ENCODE data around the gene LMO1.

The LMO1 gene

DNA sequence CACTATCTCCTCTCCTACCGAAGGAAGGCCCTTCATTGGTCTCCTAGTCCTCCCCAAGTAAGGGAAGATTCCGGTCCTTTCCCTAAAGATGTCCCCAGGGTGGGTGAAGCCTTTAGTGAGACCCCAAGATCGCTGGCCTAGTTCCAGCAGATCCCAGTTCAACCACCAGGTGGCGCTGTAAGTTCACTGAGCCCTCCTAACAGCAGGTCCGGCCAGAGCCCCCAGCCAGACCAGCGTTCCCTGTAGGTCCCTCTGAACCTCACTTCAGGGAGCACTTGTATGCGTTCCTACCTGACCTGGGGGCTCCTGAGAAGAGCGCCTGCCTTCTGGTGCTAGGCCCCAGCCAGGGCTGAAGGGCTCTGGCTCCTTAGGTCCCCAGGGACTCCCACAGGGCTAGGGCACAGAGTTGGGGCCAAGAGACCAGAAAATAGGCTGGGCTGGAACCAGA is 38.1 kb downstream of the LMO1 start:
- peak; percentile 50 to 57 for DNase-seq

DNA sequence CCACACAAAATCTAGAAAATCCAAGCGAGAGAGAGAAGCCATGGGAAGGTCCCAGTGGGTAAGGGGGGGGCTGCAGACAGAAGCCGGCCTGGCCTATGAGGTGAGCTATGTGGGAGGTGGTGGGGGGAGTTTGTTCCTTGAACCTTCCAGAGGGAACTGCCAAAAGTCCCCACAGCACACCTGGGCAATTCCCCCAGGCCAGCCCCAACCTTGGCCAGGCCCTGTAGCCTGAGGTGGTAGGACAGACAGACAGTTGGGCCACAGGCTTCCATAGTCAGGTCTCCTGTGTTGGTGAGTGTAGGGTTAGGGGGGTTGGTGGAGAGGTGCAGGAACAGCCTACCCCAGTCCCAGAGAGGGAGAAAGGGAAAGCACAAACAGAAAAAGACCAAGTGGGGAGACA is 39.0 kb downstream of the LMO1 start:
- DNase-seq: no peak

DNA sequence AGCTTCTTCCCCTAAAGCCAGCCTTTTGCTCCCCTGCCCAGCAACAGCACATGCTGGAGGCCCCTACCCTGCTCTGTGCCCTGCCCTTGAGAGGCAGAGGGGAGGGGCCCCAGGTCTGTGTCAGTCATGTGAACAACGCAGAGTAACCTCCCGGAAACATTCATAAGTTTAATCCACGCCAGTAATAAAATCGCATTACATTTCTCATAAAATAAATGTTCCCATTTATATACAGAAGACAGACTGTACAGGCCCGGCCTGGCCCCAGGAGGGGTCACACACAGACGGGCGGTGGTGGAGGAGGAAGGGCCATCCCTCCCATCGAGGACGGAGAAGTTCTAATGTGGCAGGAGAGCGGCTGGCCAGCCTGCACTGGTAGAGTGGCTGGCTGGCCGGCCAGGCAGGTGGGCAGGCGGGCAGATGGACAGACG is 39.5 kb downstream of the LMO1 start:
- no peak for DNase-seq

DNA sequence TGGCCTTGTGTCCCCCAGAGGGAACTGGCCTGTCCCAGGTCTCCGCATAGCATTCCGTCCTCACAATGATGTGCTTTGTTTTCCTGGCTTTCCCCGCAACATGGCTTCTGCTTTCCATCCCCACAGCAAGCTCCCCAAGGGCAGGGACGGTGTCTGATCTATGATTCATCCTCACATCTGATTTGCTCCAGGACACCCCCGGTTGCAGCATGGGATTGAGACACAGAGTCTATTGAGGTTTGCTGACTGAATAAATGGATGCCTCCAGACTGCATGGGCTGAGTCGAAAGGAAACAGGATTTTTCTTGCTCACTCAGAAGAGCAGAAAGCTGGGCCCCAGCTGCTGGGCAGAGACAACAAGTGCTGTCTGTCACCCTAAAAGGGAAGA is 40.2 kb downstream of the LMO1 start:
- peak in 1 of 2 donors; percentile 32 for DNase-seq

DNA sequence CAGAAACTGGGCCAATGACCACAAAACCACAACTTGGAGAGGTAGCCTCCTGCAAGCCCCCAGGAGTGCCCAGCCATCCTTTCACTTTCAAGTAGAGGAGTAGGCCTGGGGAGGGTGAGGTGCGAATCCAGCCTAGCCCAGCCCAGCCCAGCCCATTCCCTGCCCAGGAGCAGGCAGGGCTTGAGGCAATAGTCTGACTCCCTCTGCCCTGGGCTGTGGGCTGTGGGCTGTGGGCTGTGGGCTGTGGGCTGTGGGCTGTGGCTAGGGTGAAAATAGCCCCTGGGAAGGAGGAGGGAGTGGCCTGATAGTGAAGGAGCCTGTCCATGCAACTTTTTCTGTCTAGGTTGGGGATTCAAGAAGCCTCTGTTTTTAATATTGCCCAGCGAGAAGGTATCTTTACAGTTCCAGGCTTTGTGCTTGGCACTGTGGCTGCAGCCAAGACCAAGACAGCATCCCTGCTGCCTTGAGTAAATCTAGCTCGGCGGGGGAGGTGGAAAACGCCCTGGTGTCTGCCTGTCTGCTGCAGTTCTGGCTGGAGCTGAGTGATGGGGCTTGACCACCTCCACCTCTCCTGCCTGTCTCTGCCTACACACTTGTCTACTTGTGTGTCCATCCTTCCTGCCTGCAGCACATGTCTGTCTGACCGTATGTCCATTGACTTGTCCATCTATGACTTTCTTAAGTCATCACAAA is 40.7 kb downstream of the LMO1 start:
- DNase-seq: no peak

DNA sequence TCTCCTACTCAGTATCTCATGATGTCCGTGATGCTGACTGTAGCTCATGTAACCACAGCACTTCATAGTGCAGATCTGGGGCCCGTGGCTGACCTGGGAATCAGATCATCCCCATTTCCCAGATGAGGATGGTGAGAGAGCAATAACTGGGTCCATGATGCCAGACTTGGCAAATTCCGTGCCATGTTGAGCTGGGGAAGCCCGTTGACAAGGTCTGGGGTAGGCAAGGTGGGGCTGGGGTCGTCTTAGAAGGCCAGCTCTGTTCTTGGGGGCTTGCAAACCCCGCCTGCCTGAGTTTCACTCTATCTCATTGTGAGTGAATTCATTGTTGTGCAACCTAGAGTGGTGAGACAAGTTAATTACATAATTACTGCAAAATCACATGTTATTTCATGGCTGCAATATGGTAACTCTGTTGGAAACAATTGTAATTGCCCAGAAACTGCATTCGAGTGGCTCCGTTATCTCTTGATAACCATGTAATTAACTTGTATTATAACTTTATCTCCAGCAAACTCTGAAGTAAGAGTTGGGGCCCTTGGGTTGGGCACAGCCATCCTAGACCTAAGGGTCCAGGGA is 41.7 kb downstream of the LMO1 start:
- peak in 1 of 2 donors; percentile 53 for DNase-seq

DNA sequence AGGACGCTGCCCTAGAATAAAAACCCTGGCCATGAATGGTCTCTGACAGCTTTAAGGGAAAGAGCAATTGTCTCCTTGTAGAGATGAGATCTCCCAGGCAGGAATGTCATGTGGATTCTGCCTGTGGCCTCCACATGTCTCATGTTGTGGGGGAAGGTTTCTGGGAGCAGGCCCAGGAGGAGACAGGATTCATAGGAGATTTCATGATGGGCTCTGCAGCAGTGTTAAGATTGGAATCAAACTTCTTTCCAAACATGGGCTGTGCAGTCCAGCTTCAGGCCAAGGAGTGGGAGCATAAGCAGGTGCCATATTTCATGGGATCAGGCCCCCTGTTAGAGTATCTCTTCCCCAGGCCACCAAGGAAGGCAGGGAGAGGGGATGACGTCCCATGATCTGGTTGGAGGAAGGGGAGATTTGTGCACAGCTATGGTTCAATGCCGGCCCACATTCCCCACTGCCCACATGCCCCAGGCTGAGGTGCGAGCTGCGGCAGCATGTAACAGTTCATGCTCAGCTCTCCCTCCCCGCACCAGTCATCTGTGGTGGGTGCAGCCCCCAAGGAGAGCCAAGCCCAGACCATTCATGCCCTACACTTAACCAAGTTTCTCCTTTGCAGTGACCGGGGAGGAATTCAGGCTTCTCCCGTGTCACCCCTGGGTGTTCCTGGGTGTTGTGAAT is 42.5 kb downstream of the LMO1 start:
- DNase-seq: no peak

DNA sequence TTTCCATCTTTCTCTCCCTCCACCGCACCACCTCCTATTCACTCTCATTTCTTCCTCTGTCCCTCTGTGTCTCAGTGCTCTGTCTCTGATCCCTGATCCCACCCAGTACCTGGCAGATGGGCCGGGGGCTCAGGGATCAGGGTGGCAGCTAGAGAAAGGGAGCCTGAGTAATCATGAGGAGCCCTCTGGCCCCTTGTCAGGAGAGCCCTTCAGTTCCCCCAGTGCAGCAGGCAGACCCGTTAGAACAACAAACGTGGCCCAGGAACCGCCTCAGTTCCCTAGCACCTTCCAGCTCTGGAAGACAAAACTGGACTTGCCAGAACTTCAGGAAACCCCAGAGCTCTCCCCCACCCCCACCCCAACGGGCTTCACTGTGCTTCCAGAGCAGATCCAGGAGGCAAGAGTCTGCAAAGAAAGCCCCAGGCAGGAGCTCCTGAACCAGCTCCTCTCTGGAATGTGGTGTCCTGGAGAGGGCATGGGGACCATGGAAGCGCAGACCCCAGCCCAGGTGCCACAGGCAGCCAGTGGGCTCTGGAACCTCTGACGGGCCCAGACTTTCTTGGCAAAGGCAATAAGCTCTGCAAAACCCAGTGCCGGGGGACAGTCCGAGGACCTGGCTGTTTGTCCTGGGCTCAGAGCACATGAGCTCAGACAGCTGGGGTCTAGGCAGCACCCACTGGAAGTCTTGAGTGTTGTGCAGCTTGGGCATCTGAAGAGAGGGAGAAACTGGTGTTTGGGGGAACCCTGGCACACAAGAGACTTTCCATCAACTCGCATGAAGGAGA is 43.2 kb downstream of the LMO1 start:
- DNase-seq: no peak

DNA sequence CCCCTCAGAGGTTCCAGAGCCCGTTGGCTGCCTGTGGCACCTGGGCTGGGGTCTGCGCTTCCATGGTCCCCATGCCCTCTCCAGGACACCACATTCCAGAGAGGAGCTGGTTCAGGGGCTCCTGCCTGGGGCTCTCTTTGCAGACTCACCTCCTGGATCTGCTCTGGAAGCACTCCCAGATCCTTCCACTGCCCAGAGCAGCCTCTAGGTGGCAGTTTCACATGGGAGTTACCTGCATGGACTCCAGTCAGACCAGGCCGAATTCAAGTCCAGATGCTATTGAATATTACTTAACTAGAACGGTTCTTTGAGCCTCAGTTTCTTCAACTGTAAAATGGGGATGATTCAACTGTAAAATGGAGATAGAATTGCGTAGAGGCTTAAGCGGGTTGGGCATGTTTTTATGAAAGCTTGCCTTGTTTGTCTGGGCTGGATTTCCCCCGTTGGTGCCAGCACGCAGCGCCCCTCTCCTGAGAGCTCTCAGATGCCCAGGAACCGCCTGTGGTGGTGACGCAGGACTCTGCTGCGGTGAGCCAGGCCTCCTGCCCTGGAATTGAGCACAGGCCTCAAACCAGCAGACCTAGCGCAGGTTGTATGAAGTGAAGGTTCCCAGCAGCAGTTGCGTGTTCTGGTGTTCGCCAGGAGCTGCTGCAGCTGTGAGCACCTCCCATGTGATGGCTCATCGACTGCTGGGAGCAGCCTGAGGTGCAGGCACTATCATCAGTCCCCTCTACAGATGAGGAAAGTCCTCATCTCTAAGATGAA is 44.2 kb downstream of the LMO1 start:
- peak; percentile 13 to 36 for DNase-seq

DNA sequence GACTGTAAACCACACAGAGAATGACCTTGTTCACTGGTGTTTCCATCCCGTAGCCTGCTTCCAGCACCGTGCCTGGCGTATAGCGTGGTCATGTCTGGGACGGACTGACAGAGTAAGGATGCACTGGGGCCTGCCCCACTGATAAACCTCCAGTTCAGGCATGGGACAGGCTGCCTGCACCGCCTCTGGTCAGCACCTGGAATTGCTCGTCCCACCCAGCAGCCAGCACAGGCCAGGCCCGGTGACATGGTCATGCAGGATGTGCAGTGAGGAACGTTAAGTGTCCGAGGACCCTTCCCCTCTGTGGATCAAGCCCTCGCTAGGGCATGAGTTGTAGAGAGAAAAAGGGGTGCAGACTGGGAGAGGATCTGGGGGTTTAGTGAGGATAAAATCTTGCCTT is 44.8 kb downstream of the LMO1 start:
- no peak for DNase-seq

DNA sequence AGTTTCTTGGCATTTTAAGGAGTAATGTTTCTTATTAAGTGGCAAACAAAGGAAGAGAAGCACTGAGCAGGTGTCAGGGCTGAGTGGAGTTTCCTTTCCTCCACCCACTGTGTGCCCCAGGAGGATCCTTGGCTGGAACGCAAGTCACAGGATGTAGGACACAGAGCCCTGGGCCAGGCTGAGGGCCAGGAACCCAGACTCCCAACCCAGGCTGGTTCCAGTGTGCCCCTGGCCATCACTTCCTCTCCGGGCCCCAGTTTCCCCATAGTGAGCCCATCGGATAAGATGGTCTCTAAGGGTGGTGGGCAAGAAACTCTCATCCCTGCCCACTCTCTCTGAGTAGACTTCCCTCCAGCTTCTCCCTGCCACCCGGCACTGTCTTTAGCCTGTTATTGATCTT is 45.3 kb downstream of the LMO1 start:
- DNase-seq: no peak

DNA sequence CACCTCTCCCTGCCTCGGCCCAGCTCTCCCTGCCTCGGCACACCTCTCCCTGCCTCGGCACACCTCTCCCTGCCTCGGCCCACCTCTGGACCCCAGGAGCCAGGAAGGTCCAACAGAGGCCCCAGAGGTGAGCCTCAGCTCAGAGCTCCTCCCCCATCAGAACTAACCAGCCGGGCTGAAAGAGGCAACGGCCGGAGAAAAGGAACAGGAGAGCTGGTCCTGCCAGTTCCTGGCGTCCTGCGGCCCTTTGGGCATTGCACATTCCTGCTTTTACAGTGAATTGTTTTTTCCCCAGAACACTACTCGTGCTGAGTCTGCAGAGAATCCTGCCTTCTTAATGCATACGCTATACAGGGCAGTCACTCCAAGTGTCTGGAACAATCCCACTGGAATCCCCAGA is 45.8 kb downstream of the LMO1 start:
- DNase-seq: no peak

DNA sequence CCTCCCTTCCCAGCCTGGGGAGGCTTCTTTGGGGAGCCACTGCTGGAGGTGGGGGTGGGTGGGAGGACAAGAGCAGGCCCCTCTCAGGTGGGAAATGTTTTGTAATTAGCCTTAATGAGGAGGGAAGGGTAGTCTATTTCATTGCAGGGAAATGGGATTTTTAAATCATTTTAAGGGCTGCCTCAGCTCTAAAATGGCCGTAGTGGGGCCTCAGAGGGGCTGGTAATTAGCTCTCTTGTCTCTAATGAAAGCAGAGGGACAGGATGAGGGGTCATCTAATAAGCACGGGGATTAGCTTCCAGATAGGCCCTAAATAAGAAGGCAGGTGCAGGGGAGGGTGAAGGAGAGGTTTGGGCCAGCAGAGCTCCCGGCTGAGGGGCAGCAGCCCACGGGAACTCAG is 46.5 kb downstream of the LMO1 start:
- no peak for DNase-seq

DNA sequence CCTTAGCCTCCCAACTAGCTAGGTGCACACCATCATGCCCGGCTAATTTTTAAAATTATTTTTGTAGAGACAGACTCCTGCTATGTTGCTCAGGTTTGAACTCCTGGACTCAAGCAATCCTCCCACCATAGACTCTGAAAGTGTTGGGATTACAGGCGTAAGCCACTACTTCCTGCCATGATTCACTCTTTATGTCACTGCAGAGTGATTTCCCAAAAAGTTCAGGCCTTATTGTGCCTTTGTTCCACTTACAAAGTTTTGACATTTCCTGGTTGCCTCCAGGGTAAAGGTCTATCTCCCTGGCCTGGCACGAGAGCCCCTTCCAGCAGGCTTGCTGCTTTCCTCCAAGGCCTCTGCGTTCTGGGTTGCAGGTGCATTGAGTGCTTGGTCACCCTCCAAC is 50.3 kb downstream of the LMO1 start:
- DNase-seq: peak; percentile 66 to 71

DNA sequence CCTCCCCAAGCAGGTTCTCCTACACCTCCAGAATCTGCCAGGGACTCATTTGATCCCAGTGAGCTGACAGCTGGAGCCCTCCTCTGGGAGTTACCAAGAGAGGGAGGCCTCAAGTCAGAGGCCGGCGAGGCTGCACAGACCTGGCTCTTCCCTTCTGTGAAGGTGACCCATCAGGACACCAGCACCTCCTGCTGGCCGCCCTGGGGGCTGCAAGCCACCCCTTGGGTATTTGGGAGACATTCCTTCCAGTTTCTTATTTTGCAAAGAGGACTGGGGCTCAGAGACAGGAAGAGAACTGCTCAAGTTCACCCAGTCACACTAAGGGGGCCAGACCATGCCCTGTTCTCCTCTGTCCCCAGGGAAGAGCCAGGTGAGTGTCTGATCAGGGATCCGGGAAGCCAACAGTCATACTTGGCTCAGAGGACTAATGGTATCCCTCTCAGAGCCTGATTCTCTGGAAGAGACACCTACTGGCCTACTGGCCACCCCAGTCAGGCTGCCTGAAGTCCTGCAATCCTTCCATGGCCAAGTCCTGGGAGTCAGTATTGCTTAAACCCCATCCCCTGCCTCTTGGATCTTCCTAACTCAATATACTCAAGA is 54.4 kb downstream of the LMO1 start:
- peak; percentile 43 to 62 for DNase-seq

DNA sequence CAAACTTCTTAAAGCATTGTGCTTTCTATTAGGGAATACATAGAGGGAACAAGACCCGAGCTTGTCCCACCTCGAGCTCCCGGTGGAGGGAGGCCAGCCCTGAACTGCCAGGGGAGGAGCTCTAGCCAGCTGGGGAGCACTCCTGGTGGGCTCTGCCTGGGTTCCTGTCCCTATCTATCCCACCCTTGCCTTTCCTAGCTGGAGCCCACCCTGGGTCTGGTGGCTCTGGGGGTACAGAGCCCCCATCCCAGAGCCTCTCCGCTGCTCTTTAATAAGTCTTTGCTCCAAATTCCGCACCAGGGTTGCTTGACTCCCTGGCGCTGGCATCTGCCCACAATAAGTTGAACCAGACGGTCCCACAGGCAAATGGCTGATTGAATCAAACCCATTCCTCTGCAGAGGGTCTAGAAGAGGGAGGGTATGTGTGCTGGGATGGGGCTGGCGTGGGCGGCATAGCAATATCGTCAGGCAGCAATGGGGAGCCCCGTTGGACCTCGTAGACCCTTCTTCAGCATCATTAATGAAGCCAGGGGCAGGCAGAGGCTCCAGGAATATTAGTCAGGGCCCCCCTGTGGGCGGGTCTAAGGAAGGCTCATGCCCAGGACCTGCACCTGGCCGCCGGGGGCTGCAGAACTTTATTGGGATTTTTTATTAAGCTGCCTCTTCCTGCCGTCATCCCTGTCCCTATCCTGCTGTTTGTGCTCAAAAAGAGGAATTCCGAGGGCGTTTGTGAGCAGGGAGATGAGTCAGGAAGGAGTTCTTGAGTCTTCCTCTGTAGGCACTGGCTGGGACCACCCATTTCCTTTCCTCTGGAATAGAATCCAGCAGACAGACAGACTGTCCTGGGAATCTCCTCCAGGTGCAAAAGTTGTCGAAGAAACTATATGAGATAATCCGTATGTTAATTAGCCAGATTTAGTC is 56.3 kb downstream of the LMO1 start:
- no peak for DNase-seq

DNA sequence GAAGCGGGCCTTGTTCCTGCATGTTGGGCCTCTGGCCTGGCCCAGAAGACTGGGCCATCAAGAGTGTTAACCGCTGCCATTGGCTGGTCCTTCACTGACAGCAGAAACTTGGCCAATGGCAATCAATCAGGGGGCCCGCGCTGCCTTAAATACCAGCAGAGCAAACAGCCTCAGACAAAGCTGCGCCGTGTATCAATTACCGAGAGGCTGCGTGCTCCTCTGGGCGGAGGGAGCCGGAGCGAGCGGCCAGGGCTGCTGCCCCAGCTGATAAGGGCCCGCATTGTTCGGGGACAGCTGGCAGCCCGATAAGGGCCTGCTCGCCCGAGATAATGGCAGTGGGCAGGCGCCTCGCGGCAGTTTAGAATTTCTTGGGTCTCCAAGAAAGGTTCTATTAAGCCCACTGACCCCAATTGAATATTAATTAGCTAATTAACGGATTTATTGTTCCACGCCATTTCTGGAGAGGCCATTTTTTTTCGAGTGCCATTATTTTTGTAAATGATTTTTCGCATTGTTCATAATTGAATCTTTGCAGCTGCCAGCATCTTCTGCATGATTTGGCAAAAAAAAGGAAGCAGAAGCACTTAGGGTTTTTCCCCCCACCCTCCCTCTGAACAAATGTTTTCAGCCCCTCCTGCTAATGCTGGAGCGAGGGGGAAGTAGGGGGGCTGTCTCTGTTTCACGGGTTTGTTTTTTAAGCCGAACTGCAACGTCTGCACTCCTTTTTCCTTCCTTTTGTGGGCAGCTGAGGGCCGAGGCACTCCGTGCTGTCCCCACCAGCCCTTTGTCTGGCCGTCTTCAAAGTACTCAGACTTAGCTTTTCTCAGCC is 57.2 kb downstream of the LMO1 start:
- peak; percentile 60 to 72 for DNase-seq

DNA sequence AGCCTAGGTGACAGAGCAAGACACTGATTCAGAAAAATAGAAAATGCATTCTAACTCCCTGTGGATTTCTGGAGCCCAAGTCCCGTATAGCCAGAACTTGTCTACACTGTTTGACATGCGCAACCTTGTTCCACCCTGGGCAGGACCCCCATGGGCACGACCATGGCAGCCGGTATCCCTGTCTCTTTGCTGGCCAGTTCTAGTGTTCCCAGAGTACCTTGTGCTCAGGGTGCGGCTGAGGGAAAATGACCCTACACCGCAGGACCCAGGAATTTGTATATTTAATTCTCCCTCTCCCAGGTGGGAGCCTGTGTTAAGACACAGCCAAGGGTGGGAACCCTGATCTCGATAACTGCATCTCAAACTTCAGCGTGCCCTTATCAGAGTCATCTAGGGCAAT is 58.1 kb downstream of the LMO1 start:
- no peak for DNase-seq

DNA sequence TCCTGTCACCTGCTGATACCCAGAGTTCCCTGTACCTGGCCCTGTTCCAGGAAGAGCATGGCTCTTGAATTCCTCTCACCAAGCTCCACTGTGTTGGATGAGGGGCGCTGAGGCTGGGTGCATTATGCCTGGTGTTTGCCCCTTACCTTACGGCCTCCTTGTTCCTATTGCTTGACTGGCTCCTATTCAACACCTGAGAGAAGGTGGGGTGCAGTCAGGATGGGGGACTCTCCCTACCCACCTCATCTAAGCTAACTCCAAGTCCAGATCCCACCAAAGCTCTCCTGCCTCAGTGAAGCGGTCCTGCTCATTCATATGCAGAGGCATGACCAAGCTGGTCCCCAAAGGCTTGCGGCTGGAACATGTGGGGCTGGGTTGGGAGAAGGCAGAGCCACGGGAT is 59.1 kb downstream of the LMO1 start:
- DNase-seq: no peak

DNA sequence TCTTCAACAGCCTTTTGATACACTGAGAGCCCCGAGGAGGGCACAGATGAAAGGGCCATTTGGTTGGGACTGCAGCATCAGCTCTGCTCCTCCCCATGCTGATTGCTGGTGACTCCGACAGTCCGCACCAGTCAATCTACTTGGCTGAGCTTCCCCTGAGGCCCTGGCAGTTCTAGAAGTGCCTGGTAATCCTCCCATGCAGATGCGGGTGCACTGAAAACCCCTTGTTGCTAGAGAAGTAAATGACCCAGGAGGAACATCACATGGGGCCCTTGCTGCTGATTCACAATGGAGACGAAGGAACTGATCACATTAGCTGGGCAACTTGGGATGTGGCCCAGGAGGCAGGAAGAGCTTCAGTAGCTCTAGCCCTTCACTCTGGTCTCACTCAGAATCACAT is 59.7 kb downstream of the LMO1 start:
- peak in 1 of 2 donors; percentile 15 for DNase-seq

Measured in inflammatory macrophage (primary cell).